ENCODE results near the gene DIO2. TPM values are rescaled to one million over a fixed set of nuclear protein-coding genes. Genes with fewer than 3 reads are reported as not detected.

The DIO2 gene
- polyA plus RNA-seq, 5 donors: 0.77 to 1.5 (median 0.84) TPM

- no peak for DNase-seq
Measured at GRCh38 chr14:80172375-80173051, 38.8 kb downstream of the DIO2 start.

GRCh38 chr14:80167793-80168448, 43.4 kb downstream of the DIO2 start:
- DNase-seq: no peak

- no peak for DNase-seq
Measured at GRCh38 chr14:80164991-80165721, 46.1 kb downstream of the DIO2 start.

- DNase-seq: no peak
Measured at GRCh38 chr14:80152763-80153162, 58.5 kb downstream of the DIO2 start.

GRCh38 chr14:80152166-80152565, 59.1 kb downstream of the DIO2 start:
- no peak for DNase-seq

- no peak for DNase-seq
Measured at GRCh38 chr14:80150301-80150700, 61.0 kb downstream of the DIO2 start.
